HCT116 (cell line): ENCODE measurements around the gene KRTAP10-9. TPM values are rescaled to one million over a fixed set of nuclear protein-coding genes. Genes with fewer than 3 reads are reported as not detected.
"Not testable (repeated sequence)": the region's sequence is repeated elsewhere in the genome, so short reads cannot be mapped to it uniquely, and the experiment has no call there.

Experiments used
- ATAC-seq: fragments of 200-7000 bp; cut with Tn5 transposase; 2 replicates; pipeline ENCODE4 v1.9.1; 2020; ENCODE audit warnings: mild to moderate bottlenecking, moderate library complexity
- BruUV-seq: library from RNA; stranded (reverse); fragments of 400-500 nt; replicated peaks from 2 replicates; lab custom pipeline; 2021; lab: Mats Ljungman, UMichigan
- CTCF ChIA-PET: fragments of 300-600 bp; sonication (Branson Sonifier 250); formaldehyde crosslinking; loops from one replicate; lab custom pipeline; 2021; ENCODE audit warnings: antibody characterized with exemption; lab: Charles Lee
- POLR2A ChIA-PET: fragments of 300-600, 350-600 bp; sonication (Branson Sonifier 250); formaldehyde crosslinking; loops from one replicate; lab custom pipeline; 2021; ENCODE audit warnings: antibody characterized with exemption; lab: Charles Lee
- RAD21 ChIA-PET, 2 experiments: fragments of 300-600 bp; sonication (Branson Sonifier 250); formaldehyde crosslinking; loops; one replicate each; lab custom pipeline; 2023; ENCODE audit warnings: low total read pairs in 2 of 2; ENCODE audit not compliant: uncharacterized antibody in 2 of 2, unreplicated experiment in 2 of 2, low non-redundant PET in 1 of 2; lab: Charles Lee
- DNase-seq: peaks from one replicate; pipeline ENCODE4 v3.0.0-alpha.2; 2010; ENCODE audit warnings: low read depth, low spot score
- H2AFZ ChIP-seq: fragments of 200-600 bp; shearing (Covaris generic), sonication (generic); 2 replicates; pipeline ENCODE4 v1.6.1; 2017; ENCODE audit warnings: low read depth, mixed run types, mixed read lengths, antibody characterized with exemption, low read length; ENCODE audit not compliant: poor library complexity, severe bottlenecking
- H3K27ac ChIP-seq: 2 replicates; pipeline ENCODE4 v1.5.1; 2012; ENCODE audit warnings: low read depth, low read length
- H3K27me3 ChIP-seq: fragments of 200-600 bp; sonication (generic); 2 replicates; pipeline ENCODE4 v1.6.1; 2016; ENCODE audit warnings: mixed run types, low read length, mixed read lengths; ENCODE audit not compliant: insufficient read depth
- H3K36me3 ChIP-seq, 2 experiments: fragments of 200-500 bp in 1 of 2; fragments of 200-600 bp in 1 of 2; sonication (Bioruptor generic) in 1 of 2; sonication (generic) in 1 of 2; 2 replicates each; pipeline versions ENCODE4 v1.5.1 to v1.6.1; 2014 to 2016; ENCODE audit warnings: low read length in 2 of 2, inconsistent platforms in 1 of 2, mixed read lengths in 1 of 2, mixed run types in 1 of 2; ENCODE audit not compliant: insufficient read depth in 2 of 2, control insufficient read depth in 1 of 2
- H3K4me1 ChIP-seq, 2 experiments: fragments of 200-600 bp in 1 of 2; sonication (generic) in 1 of 2; 2 replicates each; pipeline versions ENCODE4 v1.5.1 to v1.6.1; 2012 to 2017; ENCODE audit warnings: low read length in 2 of 2, inconsistent platforms in 1 of 2, mild to moderate bottlenecking in 1 of 2, mixed read lengths in 1 of 2, mixed run types in 1 of 2, moderate library complexity in 1 of 2; ENCODE audit not compliant: insufficient read depth in 2 of 2, control insufficient read depth in 1 of 2
- H3K4me2 ChIP-seq: fragments of 200-600 bp; sonication (generic); 2 replicates; pipeline ENCODE4 v1.6.1; 2017; ENCODE audit warnings: mixed run types, low read length, mixed read lengths
- H3K4me3 ChIP-seq, 2 experiments: fragments of 200-600 bp in 1 of 2; sonication (generic) in 1 of 2; replicated peaks in 1 of 2; 2 replicates each; pipeline ENCODE4 v1.5.1; 2011 to 2016; ENCODE audit warnings: low read length in 2 of 2, control low read depth in 1 of 2, low read depth in 1 of 2, mild to moderate bottlenecking in 1 of 2, mixed read lengths in 1 of 2, mixed run types in 1 of 2
- H3K79me2 ChIP-seq: fragments of 200-600 bp; sonication (generic); 2 replicates; pipeline ENCODE4 v1.6.1; 2017; ENCODE audit warnings: mild to moderate bottlenecking, mixed run types, low read length, moderate library complexity, mixed read lengths; ENCODE audit not compliant: insufficient read depth
- H3K9ac ChIP-seq: fragments of 200-600 bp; sonication (generic); 2 replicates; pipeline ENCODE4 v1.6.1; 2016; ENCODE audit warnings: low read length, mixed read lengths
- H3K9me2 ChIP-seq: fragments of 200-600 bp; sonication (generic), shearing (Covaris generic); 2 replicates; pipeline ENCODE4 v1.6.1; 2017; ENCODE audit warnings: mixed run types, mild to moderate bottlenecking, moderate library complexity; ENCODE audit not compliant: insufficient read depth
- H3K9me3 ChIP-seq, 2 experiments: fragments of 200-500 bp in 1 of 2; fragments of 200-600 bp in 1 of 2; sonication (Bioruptor generic) in 1 of 2; sonication (generic) in 1 of 2; 2 replicates each; pipeline ENCODE4 v1.6.1; 2014 to 2017; ENCODE audit warnings: low read length in 2 of 2, mixed read lengths in 2 of 2, inconsistent platforms in 1 of 2, low read depth in 1 of 2, mild to moderate bottlenecking in 1 of 2, mixed run types in 1 of 2, moderate library complexity in 1 of 2; ENCODE audit not compliant: control insufficient read depth in 1 of 2, insufficient read depth in 1 of 2
- H4K20me1 ChIP-seq: fragments of 200-600 bp; sonication (generic), shearing (Covaris generic); 2 replicates; pipeline ENCODE4 v1.6.1; 2017; ENCODE audit warnings: mixed run types, mild to moderate bottlenecking, moderate library complexity; ENCODE audit not compliant: insufficient read depth
- ELF1 ChIP-seq: IDR thresholded peaks from 2 replicates; pipeline ENCODE4 v1.6.1; 2012; ENCODE audit warnings: low read depth, borderline replicate concordance
- EZH2phosphoT487 ChIP-seq: fragments of 200-600 bp; IDR thresholded peaks from 2 replicates; pipeline ENCODE4 v1.6.1; 2018; ENCODE audit warnings: antibody characterized with exemption, borderline replicate concordance
- JUND ChIP-seq: IDR thresholded peaks from 2 replicates; pipeline ENCODE4 v1.6.1; 2012
- POLR2A ChIP-seq: IDR thresholded peaks from 2 replicates; pipeline ENCODE4 v1.7.0; 2011; ENCODE audit warnings: borderline replicate concordance; ENCODE audit not compliant: insufficient read depth, insufficient read length; ENCODE audit errors: extremely low read depth
- POLR2AphosphoS5 ChIP-seq: IDR thresholded peaks from 2 replicates; pipeline ENCODE4 v1.6.1; 2011; ENCODE audit warnings: mild to moderate bottlenecking, low read depth, low read length, moderate library complexity
- RAD21 ChIP-seq: IDR thresholded peaks from 2 replicates; pipeline ENCODE4 v1.6.1; 2012; ENCODE audit warnings: low read depth, mild to moderate bottlenecking
- TCF7L2 ChIP-seq: IDR thresholded peaks from 2 replicates; pipeline ENCODE4 v1.7.0; 2011; ENCODE audit warnings: borderline replicate concordance, inconsistent platforms; ENCODE audit not compliant: insufficient read depth, insufficient read length; ENCODE audit errors: extremely low read depth
- intact Hi-C: fragments of 100-400 bp; cut with micrococcal nuclease; formaldehyde crosslinking; loops from 2 replicates; pipeline ENCODE4 v1.10.0; 2022
- total RNA-seq: library from RNA; stranded (reverse); gene quantifications from one replicate; pipeline ENCODE4 v1.2.1, GENCODE V29; 2021; ENCODE audit not compliant: unreplicated experiment
- TF ChIP-seq, protein P1 (sequence below): IDR thresholded peaks from 2 replicates; pipeline ENCODE4 v1.6.1; 2012

Gene KRTAP10-9
- total RNA-seq, 1 experiment from 2014 or later, result not detected

DNA sequence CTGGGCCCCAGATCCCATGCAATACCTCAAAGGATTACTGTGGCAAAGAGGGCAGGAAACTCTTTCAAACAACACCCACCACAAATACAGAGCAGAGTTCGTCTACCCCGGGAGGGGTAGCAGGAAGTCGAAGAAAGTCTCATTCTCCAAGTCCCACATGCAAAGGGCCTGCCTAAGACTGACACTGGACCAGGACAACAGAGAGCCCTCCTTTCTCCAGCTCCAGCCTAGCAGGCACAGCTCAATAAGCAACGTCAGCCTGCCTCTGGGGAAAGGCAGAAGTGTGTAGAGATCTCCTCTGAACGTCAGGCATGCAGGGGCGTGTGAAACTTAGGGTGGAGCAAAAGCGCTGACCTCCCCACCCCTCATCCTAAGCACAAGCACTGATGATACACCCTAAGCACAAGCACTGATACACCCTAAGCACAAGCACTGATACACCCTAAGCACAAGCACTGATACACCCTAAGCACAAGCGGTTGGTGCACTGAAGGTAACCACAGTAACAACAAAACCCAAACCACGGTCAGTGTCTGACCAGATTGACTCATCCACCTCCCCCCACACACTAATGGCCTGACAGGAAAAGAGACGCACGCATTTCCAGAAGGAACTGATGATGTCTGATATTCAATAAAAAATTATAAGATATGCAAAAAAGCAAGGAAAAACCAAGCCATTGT lies 32.2 kb downstream of the KRTAP10-9 start:
- ChIA-PET POLR2A (no interaction called here), CTCF (no interaction called here), RAD21 (no interaction called here)
- H3K4me1 ChIP-seq, result no peaks in the 10 kb centered on the region
- ATAC-seq, result no peak
- H4K20me1 ChIP-seq, result no peaks in the 10 kb centered on the region
- H3K4me2 ChIP-seq, result no peak overlapping the region
- intact Hi-C loops, result no loop called here
- H3K9me3 ChIP-seq, result no peaks in the 10 kb centered on the region
- DNase-seq, result no peak
- no peaks in the 10 kb centered on the region for H3K9me2 ChIP-seq
- H3K79me2 ChIP-seq, result no peaks in the 10 kb centered on the region
- H2AFZ ChIP-seq, result no peak overlapping the region
- TF ChIP-seq RAD21 (no peak), POLR2A (no peak), TCF7L2 (no peak), JUND (no peak), POLR2AphosphoS5 (no peak), ELF1 (no peak), EZH2phosphoT487 (no peak)
- TF ChIP-seq, protein P1, sequence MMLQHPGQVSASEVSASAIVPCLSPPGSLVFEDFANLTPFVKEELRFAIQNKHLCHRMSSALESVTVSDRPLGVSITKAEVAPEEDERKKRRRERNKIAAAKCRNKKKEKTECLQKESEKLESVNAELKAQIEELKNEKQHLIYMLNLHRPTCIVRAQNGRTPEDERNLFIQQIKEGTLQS, result no peak
- BruUV-seq, result no TSS peak
- no peaks in the 10 kb centered on the region for H3K27me3 ChIP-seq
- no peaks in the 10 kb centered on the region for H3K36me3 ChIP-seq
- H3K9ac ChIP-seq, result no peak overlapping the region
- H3K27ac ChIP-seq, result no peak overlapping the region
- no peak overlapping the region for H3K4me3 ChIP-seq

DNA sequence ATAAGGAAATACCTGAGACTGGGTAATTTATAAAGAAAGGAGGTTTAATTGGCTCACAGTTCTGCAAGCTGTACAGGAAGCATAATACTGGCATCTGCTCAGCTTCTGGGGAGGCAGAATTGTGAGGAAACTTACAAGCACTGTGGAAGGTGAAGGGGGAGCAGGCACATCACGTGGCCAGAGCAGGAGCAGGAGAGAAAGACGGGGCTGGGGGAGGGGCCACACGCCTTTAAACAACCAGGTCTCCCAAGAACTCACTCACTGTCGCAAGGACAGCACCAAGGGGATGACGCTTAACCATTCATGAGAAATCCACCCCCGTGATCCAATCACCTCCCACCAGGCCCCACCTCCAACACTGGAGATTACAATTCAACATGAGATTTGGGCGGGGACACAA lies 34.7 kb downstream of the KRTAP10-9 start:
- H4K20me1 ChIP-seq, CTCF ChIA-PET, H3K27me3 ChIP-seq, H3K9me3 ChIP-seq, ATAC-seq, H3K9ac ChIP-seq, H3K79me2 ChIP-seq, POLR2A ChIA-PET, H3K36me3 ChIP-seq, H3K4me2 ChIP-seq, H3K9me2 ChIP-seq, H2AFZ ChIP-seq, BruUV-seq, RAD21 ChIA-PET, DNase-seq, H3K4me1 ChIP-seq, intact Hi-C loops, H3K27ac ChIP-seq, H3K4me3 ChIP-seq: not testable (repeated sequence)
